ACC112 (cell line): ENCODE results near the gene STAG2.

ENCODE experiments used
- H2AFZ ChIP-seq: fragments of 200-600 bp; sonication (generic); one replicate; pipeline ENCODE4 v1.6.0; 2017; ENCODE audit warnings: antibody characterized with exemption, low read length; ENCODE audit not compliant: unreplicated experiment
- H3K27ac ChIP-seq: fragments of 200-600 bp; sonication (generic); 2 replicates; pipeline ENCODE4 v1.5.1; 2014; ENCODE audit warnings: low read depth, mild to moderate bottlenecking, antibody characterized with exemption, low read length, moderate library complexity
- H3K27me3 ChIP-seq: fragments of 200-600 bp; sonication (generic); 2 replicates; pipeline ENCODE4 v1.6.1; 2014; ENCODE audit warnings: mild to moderate bottlenecking, antibody characterized with exemption, low read length, moderate library complexity, mixed read lengths; ENCODE audit not compliant: insufficient read depth
- H3K36me3 ChIP-seq: fragments of 200-600 bp; sonication (generic); 2 replicates; pipeline ENCODE4 v1.6.1; 2016; ENCODE audit warnings: mild to moderate bottlenecking, antibody characterized with exemption, low read length, moderate library complexity, mixed read lengths; ENCODE audit not compliant: insufficient read depth
- H3K4me1 ChIP-seq: fragments of 200-600 bp; sonication (generic); one replicate; pipeline ENCODE4 v1.6.1; 2016; ENCODE audit warnings: low read length, mixed read lengths; ENCODE audit not compliant: insufficient read depth, unreplicated experiment, control insufficient read depth
- H3K4me3 ChIP-seq: fragments of 200-600 bp; sonication (generic); 2 replicates; pipeline ENCODE4 v1.5.1; 2014; ENCODE audit warnings: mild to moderate bottlenecking, low read depth, low read length
- H3K79me2 ChIP-seq: fragments of 200-600 bp; sonication (generic); one replicate; pipeline ENCODE4 v1.6.0; 2016; ENCODE audit warnings: low read length; ENCODE audit not compliant: control insufficient read depth, unreplicated experiment, insufficient read depth

The STAG2 gene

DNA sequence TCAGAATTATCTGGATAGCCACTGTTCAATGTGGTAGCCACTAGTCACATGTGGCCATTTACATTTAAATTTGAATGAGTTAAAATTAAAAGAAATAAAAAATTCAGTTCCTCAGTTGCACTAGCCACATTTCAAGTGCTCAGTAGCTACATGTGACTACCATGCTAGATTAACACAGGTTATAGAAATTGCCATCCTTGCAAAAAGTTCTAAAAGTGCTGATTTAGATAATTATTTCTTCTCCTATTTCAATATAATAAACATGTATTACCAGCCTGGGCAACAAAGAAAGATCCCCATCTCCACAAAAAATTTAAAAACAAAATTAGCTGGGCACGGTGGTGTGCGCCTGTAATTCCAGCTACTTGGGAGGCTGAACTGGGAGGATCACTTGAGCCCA is 11.7 kb upstream of the STAG2 start:
- Histone ChIP-seq H3K79me2 (no peaks in the 10 kb centered on the region), H3K4me3 (no peak overlapping the region), H3K27me3 (no peaks in the 10 kb centered on the region), H3K36me3 (no peaks in the 10 kb centered on the region), H2AFZ (no peak overlapping the region), H3K27ac (no peak overlapping the region), H3K4me1 (no peaks in the 10 kb centered on the region)

DNA sequence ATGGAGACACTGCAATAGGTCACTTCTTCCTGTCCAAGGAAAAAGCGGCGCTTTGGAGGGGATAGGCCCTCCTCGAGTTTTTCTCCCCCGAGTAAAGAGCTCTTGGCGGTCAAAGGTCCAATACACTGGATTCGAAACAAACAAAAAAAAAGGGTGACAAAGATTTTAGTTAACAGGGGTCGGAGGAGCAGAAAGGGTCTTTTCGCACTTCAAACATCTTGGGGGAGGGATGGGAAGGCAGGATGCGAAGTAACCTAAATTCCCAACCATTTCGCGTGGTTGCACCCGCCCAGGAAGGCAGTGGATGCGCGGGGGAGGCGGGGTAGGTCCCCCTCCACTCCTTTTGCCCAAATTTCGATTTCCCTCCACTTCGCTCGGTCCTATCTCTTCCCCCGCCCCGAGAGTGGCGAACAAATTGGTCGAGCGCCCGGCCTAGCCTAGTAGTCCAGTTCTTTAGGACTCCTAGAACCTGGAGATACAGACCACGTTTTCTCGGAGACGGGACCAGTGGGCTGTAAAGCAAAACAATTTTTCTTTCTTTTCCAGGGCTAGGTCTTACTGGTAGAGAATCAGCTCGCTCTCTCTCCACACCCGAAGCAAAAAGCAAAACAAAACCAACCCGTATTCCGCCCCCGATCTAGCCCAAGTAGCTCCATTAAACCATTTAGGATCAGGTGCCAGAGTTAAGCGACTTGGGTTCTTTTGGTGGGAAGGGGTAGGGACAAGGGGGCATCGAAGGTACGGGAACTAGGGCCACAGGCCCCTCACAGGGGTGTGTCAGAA is 2.0 kb upstream of the STAG2 start:
- no peaks in the 10 kb centered on the region for H3K36me3 ChIP-seq
- H3K27ac ChIP-seq = peak overlapping the region; percentile 88
- H3K27me3 ChIP-seq = no peaks in the 10 kb centered on the region
- H3K79me2 ChIP-seq = peaks cover 29% of the 10 kb centered on the region
- peak overlapping the region; percentile 92 for H3K4me3 ChIP-seq
- H2AFZ ChIP-seq = peak overlapping the region; percentile 65
- peaks cover 5% of the 10 kb centered on the region for H3K4me1 ChIP-seq

DNA sequence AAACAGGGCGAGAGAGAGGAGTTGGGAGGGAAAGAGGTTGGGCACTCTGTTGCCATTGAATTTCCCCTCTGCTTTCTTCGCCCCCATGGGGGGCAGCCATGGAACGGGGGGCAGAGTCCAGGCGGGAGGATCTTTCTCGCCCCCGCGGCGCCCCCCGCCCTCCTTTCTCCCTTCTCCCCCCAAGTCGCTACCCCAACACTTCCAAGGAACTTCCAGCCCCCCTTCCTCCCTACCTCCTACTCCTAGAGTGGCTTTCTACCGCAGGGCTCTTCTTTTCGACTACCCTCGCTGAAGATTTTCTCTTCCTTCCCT is 594 bp upstream of the STAG2 start:
- Histone ChIP-seq H3K36me3 (no peaks in the 10 kb centered on the region), H3K79me2 (peaks cover 43% of the 10 kb centered on the region), H3K27ac (peak overlapping the region; percentile 99), H2AFZ (peak overlapping the region; percentile 96), H3K27me3 (no peaks in the 10 kb centered on the region), H3K4me3 (peak overlapping the region; percentile 97), H3K4me1 (peaks cover 12% of the 10 kb centered on the region)

DNA sequence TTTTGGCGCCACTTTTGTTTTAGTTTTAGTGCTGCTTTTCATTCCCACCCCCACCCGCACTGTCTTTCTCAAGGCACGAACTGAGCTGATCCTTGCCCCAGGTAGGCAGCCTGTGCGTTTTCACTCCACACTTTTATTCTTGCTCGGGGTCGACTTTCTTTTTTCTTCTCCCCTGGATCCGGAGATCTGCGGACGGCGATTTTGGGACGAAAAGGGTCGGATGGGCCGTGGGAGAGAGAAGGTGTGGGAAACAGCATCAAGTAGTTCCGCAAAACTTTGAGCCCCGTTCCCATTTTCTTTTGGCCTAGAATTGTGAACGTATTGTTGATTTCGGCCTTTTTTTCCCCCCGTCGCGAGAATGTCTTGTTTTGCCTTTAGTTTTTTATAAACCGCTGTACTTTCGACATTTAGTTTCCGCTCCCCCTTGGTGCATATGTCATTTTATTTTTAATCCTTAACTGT is 531 bp downstream of the STAG2 start:
- Histone ChIP-seq H3K4me3 (peak overlapping the region; percentile 97), H2AFZ (peak overlapping the region; percentile 50), H3K36me3 (no peaks in the 10 kb centered on the region), H3K27ac (peak overlapping the region; percentile 99), H3K4me1 (peaks cover 12% of the 10 kb centered on the region), H3K79me2 (peaks cover 53% of the 10 kb centered on the region), H3K27me3 (no peaks in the 10 kb centered on the region)

DNA sequence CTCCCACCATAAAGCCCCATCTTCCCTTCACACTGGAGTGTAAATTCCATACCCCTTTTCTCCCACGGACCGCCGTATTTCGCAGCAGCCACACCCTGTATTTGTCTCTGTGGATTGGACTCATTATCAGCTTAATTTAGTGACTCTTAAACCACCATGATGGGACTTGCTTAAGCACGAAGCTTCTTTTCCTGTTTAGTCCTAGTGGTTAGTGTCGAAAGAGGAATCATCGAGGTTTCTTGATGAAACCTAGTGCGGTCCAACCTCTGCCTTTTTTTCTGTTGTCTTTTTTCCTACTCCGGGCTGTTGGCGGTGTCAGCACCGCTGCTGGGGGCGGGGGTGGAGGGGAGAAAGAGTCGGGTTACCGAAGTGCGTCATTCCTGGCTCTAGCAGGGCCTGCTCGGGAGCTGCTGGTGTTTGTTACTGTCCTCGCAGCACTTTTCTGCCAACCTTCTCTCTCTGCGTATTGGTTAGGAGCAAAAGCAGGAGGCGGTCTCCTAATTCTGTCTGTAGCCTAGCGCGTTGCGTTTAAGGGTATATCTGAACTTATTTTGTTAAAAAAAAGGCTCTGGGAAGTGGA is 1.4 kb downstream of the STAG2 start:
- peaks cover 59% of the 10 kb centered on the region for H3K79me2 ChIP-seq
- H3K27ac ChIP-seq = peak overlapping the region; percentile 99
- no peaks in the 10 kb centered on the region for H3K27me3 ChIP-seq
- no peak overlapping the region for H2AFZ ChIP-seq
- H3K4me1 ChIP-seq = peaks cover 12% of the 10 kb centered on the region
- peak overlapping the region; percentile 97 for H3K4me3 ChIP-seq
- H3K36me3 ChIP-seq = no peaks in the 10 kb centered on the region

DNA sequence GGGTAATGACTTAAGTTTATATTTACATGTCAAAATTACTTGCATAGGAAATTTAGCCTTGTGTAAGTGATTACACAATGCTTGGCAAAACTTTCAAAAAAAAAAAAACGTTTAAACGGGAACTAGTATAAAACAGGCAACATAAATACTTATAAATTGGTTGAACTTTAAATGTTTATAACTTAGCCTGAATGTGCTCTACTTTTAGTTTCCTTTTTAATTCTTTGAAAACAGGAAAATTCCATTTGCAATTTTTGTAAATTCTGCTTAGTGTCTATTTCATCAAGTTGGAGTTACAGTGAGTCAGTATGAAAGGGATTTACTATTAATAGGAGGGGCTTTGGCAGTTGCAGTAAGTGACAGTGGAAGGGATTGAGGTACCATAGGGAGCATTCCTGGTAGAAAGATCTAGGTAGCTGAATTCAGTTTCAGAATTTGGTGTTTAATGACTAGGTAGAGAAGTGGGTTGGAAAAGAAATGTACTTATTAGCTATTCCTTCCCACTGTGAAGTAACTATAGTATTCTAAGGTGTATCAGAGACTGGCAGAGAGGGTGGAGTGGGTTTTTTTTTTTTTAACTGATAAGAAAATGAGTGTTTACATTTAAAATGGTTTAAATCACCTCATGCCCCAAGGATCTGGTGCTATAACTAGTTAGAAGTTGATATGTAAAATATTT is 2.8 kb downstream of the STAG2 start:
- no peak overlapping the region for H2AFZ ChIP-seq
- no peaks in the 10 kb centered on the region for H3K27me3 ChIP-seq
- peaks cover 74% of the 10 kb centered on the region for H3K79me2 ChIP-seq
- H3K4me1 ChIP-seq = peaks cover 9% of the 10 kb centered on the region
- H3K36me3 ChIP-seq = no peaks in the 10 kb centered on the region
- H3K4me3 ChIP-seq = peak overlapping the region; percentile 97
- peak overlapping the region; percentile 99; the same call in 1 of the 2 replicates for H3K27ac ChIP-seq

DNA sequence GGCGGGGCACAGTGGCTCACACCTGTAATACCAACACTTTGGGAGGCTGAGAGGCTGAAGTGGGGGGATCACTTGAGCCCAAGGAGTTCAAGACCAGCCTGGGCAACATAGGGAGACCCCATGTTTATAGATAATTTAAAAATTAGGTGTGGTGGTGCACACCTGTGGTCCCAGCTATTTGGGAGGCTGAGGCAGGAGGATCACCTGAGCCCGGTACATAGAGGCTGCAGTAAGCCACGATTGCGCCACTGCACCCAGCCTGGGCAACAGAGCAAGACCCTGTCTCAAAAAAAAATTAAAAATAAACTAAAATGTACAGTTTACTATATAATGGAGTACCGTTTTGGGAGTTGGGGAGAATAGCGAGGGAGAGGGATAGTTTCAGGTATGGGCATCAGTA is 4.2 kb downstream of the STAG2 start:
- Histone ChIP-seq H3K4me3 (no peak overlapping the region), H2AFZ (no peak overlapping the region), H3K27ac (no peak overlapping the region), H3K79me2 (peaks cover 83% of the 10 kb centered on the region), H3K4me1 (peaks cover 11% of the 10 kb centered on the region), H3K36me3 (no peaks in the 10 kb centered on the region), H3K27me3 (no peaks in the 10 kb centered on the region)

DNA sequence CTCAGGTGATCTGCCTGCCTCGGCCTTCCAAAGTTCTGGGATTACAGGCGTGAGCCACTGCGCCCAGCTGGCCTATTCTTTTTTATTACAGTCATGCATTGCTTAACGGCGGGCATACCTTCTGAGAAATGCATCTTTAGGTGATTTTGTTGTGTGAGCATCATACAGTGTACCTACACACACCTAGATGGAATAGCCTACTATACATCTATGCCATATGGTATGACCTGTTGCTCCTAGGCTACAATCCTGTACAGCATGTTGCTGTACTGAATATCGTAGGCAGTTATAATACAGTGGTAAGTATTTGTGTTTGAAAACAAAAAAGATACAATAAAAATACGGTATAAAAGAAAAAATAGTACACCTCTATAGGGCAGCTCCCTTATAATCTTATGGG is 6.0 kb downstream of the STAG2 start:
- no peaks in the 10 kb centered on the region for H3K36me3 ChIP-seq
- no peaks in the 10 kb centered on the region for H3K27me3 ChIP-seq
- no peak overlapping the region for H2AFZ ChIP-seq
- peaks cover 17% of the 10 kb centered on the region for H3K4me1 ChIP-seq
- no peak overlapping the region for H3K4me3 ChIP-seq
- peaks cover 85% of the 10 kb centered on the region for H3K79me2 ChIP-seq
- H3K27ac ChIP-seq = no peak overlapping the region

DNA sequence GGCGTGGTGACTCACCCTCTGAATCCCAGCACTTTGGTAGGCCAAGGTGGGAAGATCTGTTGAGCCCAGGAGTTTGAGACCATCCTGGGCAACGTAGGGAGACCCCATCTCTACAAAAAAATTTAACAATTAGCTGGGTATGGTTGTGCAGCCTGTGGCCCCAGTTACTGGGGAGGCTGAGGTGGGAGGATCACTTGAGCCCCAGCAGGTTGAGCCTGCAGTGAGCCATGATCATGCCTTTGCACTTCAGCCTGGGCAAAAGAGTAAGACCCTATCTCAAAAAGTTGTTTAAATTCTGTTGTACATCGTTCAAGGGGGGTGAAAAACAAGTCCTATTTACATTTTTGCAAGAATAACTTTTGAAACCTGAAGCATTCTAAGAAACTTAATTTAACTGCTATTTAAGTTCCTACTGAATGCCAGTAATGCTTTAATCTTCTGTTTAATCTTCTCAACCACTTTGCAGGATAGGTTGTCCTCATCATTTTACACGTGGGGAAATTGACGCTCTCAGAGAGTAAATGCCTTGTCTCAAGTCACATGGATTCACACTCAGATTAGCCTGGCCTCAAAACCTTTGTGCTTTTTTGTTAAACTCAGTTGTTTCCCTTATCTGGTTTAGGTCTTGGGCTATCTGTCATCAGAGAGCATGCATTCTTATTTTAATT is 7.0 kb downstream of the STAG2 start:
- H3K79me2 ChIP-seq = peaks cover 83% of the 10 kb centered on the region
- H3K27ac ChIP-seq = no peak overlapping the region
- H3K27me3 ChIP-seq = no peaks in the 10 kb centered on the region
- no peaks in the 10 kb centered on the region for H3K36me3 ChIP-seq
- peaks cover 17% of the 10 kb centered on the region for H3K4me1 ChIP-seq
- no peak overlapping the region for H3K4me3 ChIP-seq
- no peak overlapping the region for H2AFZ ChIP-seq

DNA sequence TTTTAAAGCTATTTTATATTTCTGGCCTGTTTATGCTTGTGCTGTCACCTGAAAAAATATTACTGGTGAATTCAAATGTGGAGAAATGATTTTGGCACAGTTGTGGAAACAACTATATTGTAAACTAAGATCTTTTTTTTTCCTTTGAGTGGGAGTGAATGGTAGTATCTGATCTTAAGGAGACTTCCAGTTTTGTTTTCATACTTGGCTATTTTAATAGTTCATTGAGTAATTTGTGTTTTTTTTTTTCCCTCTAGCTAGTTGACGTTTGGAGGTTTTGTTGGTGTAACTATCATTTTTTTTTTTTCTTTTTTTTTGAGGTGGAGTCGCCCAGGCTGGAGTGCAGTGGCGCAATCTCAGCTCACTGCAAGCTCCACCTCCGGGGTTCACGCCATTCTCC is 10.5 kb downstream of the STAG2 start:
- H3K27ac ChIP-seq = no peak overlapping the region
- H2AFZ ChIP-seq = no peak overlapping the region
- H3K36me3 ChIP-seq = no peaks in the 10 kb centered on the region
- no peaks in the 10 kb centered on the region for H3K27me3 ChIP-seq
- H3K4me3 ChIP-seq = no peak overlapping the region
- peaks cover 74% of the 10 kb centered on the region for H3K79me2 ChIP-seq
- H3K4me1 ChIP-seq = peaks cover 10% of the 10 kb centered on the region
